ENCODE measurements around the gene INSC.

GRCh38 chr11:15199693-15200092, 85.0 kb downstream of the INSC start:
- TF ChIP-seq CTCF (IDR thresholded peaks at IDR 0.05) (no peak), EP300 (IDR thresholded peaks at IDR 0.05) (no peak), POLR2A (IDR thresholded peaks at IDR 0.05) (no peak)

Measured in tibial nerve (tissue), 4 donors.